ENCODE measurements around the gene ELK1.

DNA sequence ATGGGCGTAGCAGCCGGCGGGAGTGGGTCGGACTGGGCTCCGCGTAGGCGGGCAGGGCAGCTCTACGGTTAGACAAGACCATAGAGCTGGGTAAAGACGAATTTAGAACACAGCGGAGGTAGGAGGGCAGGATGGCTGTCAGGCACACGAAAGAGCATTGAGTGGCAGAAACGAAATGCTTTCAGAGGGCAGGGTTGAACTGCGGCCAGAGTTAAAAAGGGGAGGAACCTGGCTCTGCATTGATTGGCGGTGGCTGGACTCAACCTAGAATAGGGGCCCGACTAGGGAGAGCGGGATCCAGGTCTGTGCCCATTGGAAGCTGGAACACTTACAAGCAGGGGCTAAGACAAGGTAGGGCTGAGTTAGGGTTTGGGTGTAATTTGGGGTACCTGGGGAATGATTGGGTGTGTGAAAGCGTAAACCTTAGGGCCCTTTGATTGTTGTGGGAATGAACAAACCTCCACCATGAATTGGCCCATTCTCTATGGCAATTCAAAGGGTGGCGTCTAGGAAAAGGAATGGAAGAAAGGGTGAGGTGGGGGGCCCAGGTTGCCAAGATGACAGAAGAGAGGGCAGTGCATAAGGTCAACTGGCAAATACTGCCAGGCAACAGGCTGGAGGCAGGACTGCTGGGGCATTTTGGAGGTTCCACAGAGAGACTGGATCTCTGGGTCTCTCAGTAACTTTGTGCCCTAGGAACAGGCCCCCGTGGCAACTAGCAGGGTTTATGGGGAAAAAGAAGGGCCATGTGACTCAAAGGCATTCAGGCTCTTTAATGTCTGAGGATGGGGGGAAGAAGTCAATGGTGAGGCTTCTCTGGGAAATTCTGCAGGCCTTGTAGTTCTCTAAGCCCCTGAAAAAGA, 911 bp upstream of the ELK1 start:
- TF ChIP-seq, protein P1, sequence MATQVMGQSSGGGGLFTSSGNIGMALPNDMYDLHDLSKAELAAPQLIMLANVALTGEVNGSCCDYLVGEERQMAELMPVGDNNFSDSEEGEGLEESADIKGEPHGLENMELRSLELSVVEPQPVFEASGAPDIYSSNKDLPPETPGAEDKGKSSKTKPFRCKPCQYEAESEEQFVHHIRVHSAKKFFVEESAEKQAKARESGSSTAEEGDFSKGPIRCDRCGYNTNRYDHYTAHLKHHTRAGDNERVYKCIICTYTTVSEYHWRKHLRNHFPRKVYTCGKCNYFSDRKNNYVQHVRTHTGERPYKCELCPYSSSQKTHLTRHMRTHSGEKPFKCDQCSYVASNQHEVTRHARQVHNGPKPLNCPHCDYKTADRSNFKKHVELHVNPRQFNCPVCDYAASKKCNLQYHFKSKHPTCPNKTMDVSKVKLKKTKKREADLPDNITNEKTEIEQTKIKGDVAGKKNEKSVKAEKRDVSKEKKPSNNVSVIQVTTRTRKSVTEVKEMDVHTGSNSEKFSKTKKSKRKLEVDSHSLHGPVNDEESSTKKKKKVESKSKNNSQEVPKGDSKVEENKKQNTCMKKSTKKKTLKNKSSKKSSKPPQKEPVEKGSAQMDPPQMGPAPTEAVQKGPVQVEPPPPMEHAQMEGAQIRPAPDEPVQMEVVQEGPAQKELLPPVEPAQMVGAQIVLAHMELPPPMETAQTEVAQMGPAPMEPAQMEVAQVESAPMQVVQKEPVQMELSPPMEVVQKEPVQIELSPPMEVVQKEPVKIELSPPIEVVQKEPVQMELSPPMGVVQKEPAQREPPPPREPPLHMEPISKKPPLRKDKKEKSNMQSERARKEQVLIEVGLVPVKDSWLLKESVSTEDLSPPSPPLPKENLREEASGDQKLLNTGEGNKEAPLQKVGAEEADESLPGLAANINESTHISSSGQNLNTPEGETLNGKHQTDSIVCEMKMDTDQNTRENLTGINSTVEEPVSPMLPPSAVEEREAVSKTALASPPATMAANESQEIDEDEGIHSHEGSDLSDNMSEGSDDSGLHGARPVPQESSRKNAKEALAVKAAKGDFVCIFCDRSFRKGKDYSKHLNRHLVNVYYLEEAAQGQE (IDR thresholded peaks at IDR 0.05; ENCODE audit: insufficient read depth in 1 of 2, low read depth in 2 of 2, low read length in 2 of 2): no peak
- TF ChIP-seq POLR2AphosphoS5 (IDR thresholded peaks at IDR 0.05; ENCODE audit: low read depth, low read length): no peak
- no peak for TF ChIP-seq TAF1 (IDR thresholded peaks at IDR 0.05; ENCODE audit: borderline replicate concordance, insufficient read depth, low read length)
